GM18526 (cell line): ENCODE results near the gene PHLDB1.
A peak's percentile ranks its signal among the peaks of the same experiment; 100 is the strongest.

Source experiments
- POLR2A ChIP-seq: IDR thresholded peaks from 3 replicates; pipeline ENCODE4 v1.6.1; 2011; ENCODE audit not compliant: insufficient read length; ENCODE audit errors: extremely low read depth

The PHLDB1 gene

DNA sequence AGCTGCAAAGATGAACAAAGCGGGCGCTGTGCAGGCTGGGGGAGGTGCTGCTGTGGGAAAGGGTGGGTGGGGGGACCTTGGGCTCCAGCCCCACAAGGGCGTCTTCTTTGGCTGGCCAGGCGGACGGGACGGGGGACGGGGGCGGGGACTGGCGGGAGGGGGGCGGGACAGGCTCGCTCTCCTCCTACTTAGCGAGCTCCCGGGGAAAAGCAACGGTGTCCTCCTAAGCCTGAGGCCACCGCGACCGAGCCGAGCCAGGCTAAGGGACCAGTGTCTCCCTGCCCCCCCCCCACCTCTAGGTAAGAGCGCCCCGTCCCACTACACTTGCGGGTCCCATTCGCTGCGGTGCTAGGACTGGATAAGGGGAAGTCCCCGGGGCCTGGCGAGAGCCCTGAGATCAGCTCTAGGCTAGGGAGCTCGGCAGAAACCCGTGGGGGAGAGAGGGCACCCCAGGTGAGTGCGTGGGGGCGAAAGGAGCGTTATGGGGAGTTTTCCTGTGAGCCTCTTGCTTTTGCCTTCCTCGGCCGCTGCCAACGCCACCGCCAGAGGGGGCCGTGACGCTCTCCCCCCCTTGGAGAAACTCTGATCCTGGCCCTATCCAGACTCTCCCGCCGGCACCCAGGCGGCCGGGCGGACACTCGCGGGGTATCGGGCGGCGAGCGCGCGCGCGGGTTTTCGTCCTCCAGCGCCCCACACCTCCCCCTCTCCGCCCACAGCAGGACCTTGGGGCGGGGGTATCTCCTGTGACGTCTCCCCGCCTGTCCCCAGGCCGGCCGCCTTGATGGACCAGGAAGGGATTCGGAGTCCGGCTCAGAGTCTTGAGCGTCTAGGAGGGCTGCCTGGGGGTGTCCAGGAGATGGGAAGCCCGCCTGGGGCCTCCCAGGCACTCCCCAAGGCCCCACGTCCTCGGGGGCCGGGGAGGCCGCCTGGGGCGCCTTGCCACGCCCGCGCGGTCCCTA, at the start of gene PHLDB1:
TSS of gene PHLDB1 (plus strand) at position 215 of the 959 bp plus-strand sequence. CDS start 6,222 bp downstream, outside the sequence.
- no peak for TF ChIP-seq POLR2A

DNA sequence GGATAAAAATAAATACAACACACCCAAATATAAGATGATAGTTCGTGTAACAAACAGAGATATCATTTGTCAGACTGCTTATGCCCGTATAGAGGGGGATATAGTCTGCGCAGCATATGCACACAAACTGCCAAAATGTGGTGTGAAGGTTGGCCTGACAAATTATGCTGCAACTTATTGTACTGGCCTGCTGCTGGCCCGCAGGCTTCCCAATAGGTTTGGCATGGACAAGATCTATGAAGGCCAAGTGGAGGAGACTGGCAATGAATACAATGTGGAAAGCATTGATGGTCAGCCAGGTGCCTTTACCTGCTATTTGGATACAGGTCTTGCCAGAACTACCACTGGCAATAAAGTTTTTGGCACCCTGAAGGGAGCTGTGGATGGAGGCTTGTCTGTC, 46.6 kb upstream of the PHLDB1 start:
- no peak for TF ChIP-seq POLR2A

GRCh38 chr11:118565051-118565450, 42.4 kb upstream of the PHLDB1 start:
- TF ChIP-seq POLR2A = no peak

- TF ChIP-seq POLR2A = no peak
These were observed 37.7 kb upstream of the PHLDB1 start for GRCh38 chr11:118569670-118570069.

GRCh38 chr11:118570787-118571186, 36.6 kb upstream of the PHLDB1 start:
- TF ChIP-seq POLR2A = no peak

DNA sequence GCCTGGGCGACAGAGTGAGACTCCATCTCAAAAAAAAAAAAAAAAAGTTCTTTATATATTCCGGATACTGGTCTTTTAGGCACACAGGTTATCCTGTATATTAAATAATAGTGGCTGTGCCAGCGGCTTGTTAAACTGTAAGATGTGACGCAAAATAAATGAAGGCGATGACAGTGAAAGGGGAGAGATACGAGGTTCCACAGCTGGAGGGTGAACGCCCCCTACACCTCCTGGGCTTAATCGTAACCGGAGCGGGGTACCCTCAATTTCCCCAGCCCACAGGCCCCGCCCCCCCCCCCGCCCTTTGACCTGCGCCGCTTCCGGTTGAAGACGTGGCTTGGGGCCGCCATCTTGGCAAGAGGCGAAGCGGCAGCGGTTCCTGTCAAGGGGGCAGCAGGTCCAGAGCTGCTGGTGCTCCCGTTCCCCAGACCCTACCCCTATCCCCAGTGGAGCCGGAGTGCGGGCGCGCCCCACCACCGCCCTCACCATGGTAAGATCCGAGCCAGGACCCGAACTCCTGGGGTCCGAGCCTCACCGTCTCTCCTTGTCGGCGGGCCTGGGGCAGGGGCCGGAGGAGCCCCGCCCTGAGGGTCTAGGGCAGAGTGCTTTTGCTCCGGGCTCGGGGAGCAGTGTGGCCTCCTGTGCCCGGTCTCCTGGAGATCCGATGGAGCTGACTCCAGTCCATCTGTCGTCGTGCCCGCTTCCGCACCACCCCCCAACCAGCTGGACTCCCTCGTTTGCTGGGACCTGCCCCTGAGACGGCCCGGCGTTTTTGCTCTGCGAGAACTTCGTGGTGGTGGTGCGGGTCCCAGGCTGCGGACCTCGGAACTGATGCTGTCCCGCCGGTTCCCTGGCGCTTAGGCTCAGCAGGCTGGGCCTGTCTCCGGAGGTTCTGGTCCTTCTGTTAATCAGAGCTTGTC, 35.1 kb upstream of the PHLDB1 start, which contains the start of gene ARCN1:
TSS of gene ARCN1 (plus strand) at position 349 of the 920 bp plus-strand sequence. CDS start at position 488, 139 bp downstream.
- TF ChIP-seq POLR2A = peak; percentile 84

DNA sequence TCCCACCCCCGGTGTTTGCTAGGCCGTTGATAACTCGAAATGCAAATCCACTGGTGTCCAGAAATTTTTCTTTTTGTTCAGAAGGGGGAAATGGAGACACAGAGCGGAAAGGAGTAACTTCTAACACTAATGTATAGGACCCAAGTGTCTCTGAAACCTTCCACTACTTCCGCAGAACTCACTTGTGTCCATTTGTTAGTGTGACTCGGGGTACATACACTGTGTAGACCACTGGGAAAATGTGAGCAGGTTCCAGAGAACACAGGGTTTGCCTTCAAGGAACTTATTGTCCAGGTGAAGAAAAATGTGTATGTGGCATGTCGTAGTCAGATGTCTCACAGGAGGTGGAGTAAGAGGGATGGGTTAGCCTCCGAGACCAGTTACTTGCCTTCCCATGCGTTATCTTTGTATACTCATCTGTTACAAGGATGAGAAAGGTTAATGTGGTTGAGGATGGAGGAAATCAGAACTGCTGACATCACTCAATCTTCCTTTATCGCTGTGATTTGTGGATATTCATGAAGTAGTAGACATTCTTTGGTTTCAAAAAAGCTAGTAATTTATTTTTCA, 34.3 kb upstream of the PHLDB1 start:
- TF ChIP-seq POLR2A = no peak

GRCh38 chr11:118574636-118575035, 32.8 kb upstream of the PHLDB1 start:
- no peak for TF ChIP-seq POLR2A

GRCh38 chr11:118581057-118581456, 26.4 kb upstream of the PHLDB1 start:
- no peak for TF ChIP-seq POLR2A

DNA sequence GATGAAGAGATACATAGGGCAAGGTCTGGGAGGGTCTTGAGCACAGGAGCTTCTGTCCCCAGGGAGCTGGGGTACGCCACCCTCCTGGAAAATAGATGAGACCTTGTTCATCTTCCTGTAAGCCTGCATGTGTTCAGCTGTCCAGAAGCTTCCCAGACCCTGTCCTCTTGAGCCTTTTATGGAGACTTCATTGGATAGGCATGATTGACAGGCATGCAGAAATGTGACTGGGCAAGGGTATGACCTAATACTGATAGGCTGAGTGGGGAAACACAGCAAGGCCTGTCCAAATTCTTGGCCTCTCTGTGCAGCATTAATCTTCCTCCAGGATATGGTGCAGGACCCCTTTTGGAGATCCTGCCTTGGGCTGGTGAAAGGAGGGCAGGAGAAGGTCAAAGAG, 19.5 kb upstream of the PHLDB1 start:
- no peak for TF ChIP-seq POLR2A

DNA sequence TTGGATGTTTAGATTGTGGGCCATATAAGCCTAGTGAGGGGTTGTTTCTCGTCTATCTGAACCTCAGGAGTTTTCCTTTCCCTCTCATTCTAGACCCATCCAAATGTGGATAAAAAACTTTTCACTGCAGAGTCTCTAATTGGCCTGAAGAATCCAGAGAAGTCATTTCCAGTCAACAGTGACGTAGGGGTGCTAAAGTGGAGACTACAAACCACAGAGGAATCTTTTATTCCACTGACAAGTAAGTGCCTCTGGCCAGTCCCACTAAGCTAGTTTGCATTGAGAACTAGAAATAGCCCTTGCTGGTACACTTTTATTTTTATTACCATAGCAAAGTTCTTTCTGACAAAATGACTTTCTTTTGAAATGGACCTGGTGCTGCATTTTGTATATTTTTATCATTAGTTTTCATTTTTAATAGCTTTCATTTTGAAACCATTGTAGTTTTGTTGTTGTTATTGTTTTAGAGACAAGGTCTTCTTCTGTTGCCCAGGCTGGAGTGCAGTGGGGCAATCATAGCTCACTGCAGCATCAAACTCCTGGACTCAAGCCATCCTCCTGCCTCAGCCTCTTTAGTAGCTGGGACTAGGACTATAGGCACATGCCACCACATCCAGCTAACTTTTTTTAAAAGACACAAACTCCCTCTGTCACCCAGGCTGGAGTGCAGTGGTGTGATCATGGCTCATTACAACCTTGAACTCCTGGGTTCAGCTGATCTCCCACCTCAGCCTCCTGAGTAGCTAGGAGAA, 14.6 kb upstream of the PHLDB1 start:
- no peak for TF ChIP-seq POLR2A

DNA sequence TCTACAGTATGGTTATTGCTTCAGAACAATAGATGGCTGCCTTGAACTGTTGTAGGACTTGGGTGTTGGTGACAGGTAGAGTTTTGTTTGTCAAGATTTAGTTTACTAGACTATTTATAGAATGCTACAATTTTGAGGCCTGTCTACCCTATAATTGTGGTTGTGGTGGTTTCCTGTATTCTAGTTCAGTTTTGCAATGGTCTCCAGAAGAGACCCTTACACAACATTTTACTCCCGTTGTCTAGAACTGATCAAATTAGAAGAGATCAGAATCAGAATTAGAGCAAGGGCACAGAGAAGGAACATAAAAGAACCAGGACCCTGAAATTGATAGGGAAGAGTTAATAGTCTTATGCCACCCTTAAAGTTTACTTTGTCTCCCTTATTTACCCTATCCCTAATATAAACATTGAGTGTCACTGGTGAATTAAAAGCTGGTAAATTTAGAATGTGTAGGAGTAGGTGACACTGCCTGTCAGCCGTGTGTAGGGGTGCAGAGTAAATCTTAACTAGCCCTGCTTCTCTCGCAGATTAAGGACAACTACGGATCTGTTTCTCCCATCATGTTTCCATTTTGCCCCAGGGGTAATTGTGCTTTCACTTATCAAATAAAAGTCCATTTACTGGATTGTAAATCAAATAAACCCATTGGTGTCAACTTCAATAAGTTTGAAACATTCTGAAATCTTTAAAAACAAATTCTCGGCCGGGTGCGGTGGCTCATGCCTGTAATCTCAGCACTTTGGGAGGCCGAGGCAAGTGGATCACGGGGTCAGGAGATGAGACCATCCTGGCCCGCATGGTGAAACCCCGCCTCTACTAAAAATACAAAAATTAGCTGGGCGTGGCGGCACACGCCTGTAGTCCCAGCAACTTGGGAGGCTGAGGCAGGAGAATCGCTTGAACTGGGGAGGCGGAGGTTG, 10.9 kb upstream of the PHLDB1 start:
- no peak for TF ChIP-seq POLR2A

DNA sequence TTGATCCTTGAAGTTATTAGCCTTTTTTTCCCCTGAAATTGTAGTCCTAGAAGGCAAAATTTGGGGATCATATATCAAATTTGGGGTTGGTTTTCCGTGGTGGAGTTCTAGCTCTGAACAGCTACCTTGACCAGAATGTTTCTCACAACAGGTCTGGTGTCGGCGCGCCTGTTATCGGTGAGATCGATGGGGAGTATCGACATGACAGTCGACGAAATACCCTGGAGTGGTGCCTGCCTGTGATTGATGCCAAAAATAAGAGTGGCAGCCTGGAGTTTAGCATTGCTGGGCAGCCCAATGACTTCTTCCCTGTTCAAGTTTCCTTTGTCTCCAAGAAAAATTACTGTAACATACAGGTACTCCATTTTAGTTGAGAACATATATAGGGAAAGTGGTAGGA, 9.9 kb upstream of the PHLDB1 start:
- TF ChIP-seq POLR2A = no peak
